Smooth muscle cell (in vitro differentiated cells): ENCODE results near the gene ALDH3A1. TPM values are rescaled to one million over a fixed set of nuclear protein-coding genes. Genes with fewer than 3 reads are reported as not detected.

ENCODE experiments used
- DNase-seq: peaks from one replicate; lab custom pipeline; 2025; ENCODE audit not compliant: unreplicated experiment; lab: John Stamatoyannopoulos, UW
- H2AFZ ChIP-seq: fragments of 200-600 bp; sonication (generic); 2 replicates; pipeline ENCODE4 v1.6.0; 2016; ENCODE audit warnings: antibody characterized with exemption, low read depth, mild to moderate bottlenecking
- H3F3A ChIP-seq: fragments of 200-600 bp; sonication (generic); 2 replicates; pipeline ENCODE4 v1.6.0; 2017; ENCODE audit warnings: antibody characterized with exemption, low read depth
- H3K27ac ChIP-seq: fragments of 200-600 bp; sonication (generic); 2 replicates; pipeline ENCODE4 v1.5.1; 2016; ENCODE audit warnings: low read depth, mild to moderate bottlenecking
- H3K27me3 ChIP-seq: fragments of 200-600 bp; sonication (generic); 2 replicates; pipeline ENCODE4 v1.6.1; 2016; ENCODE audit warnings: low read depth, mild to moderate bottlenecking
- H3K36me3 ChIP-seq: fragments of 200-600 bp; sonication (generic); 2 replicates; pipeline ENCODE4 v1.5.1; 2016; ENCODE audit warnings: low read depth
- H3K4me1 ChIP-seq: fragments of 200-600 bp; sonication (generic); 2 replicates; pipeline ENCODE4 v1.5.1; 2016; ENCODE audit warnings: low read depth
- H3K4me2 ChIP-seq: fragments of 200-600 bp; sonication (generic); 2 replicates; pipeline ENCODE4 v1.6.0; 2016; ENCODE audit warnings: mild to moderate bottlenecking
- H3K4me3 ChIP-seq: fragments of 200-600 bp; sonication (generic); 2 replicates; pipeline ENCODE4 v1.5.1; 2016; ENCODE audit warnings: mild to moderate bottlenecking
- H3K79me2 ChIP-seq: fragments of 200-600 bp; sonication (generic); 2 replicates; pipeline ENCODE4 v1.6.0; 2016; ENCODE audit warnings: low read depth, mild to moderate bottlenecking
- H3K9ac ChIP-seq: fragments of 200-600 bp; sonication (generic); 2 replicates; pipeline ENCODE4 v1.6.0; 2016; ENCODE audit warnings: low read depth
- H3K9me3 ChIP-seq: fragments of 200-600 bp; sonication (generic); replicated peaks from 2 replicates; pipeline ENCODE4 v1.5.1; 2016; ENCODE audit warnings: low read depth
- H4K20me1 ChIP-seq: fragments of 200-600 bp; sonication (generic); 2 replicates; pipeline ENCODE4 v1.6.0; 2016; ENCODE audit warnings: low read depth
- CTCF ChIP-seq: fragments of 200-600 bp; sonication (generic); IDR thresholded peaks from 2 replicates; pipeline ENCODE4 v1.5.1; 2017; ENCODE audit warnings: borderline replicate concordance, mild to moderate bottlenecking, antibody characterized with exemption; ENCODE audit not compliant: insufficient read depth, poor library complexity, severe bottlenecking
- WGBS: methylation state at CpG from one replicate; pipeline ENCODE4 v1.1.7; 2016; ENCODE audit warnings: low lambda C conversion rate; 5-methylcytosine and 5-hydroxymethylcytosine counted together
- polyA plus RNA-seq: library from polyadenylated mRNA; unstranded; fragments of >200 nt; fragmentation: Nextera tagmentation; extraction: Ambion mirVana; gene quantifications from 2 replicates; pipeline ENCODE4 v1.2.1, GENCODE V29; 2016
- total RNA-seq: library from RNA; depleted of rRNA; stranded (reverse); fragments of >200 nt; gene quantifications from 2 replicates; pipeline ENCODE4 v1.2.3, GENCODE V29; 2014

Gene ALDH3A1
- total and polyA plus RNA-seq, 2 experiments from 2014 or later = 0.18 TPM; not detected in 1

GRCh38 chr17:19720631-19721426 lies 27.3 kb downstream of the ALDH3A1 start:
- no peak overlapping the region for H3K4me3 ChIP-seq
- H2AFZ ChIP-seq = no peak overlapping the region
- no peaks in the 10 kb centered on the region for H3K79me2 ChIP-seq
- no peak for TF ChIP-seq CTCF
- H3K36me3 ChIP-seq = no peaks in the 10 kb centered on the region
- no peak overlapping the region for H3K4me2 ChIP-seq
- WGBS = 71% methylated on average over 9 of the region's 9 CpGs
- H3K9ac ChIP-seq = no peak overlapping the region
- no peaks in the 10 kb centered on the region for H3K9me3 ChIP-seq
- no peaks in the 10 kb centered on the region for H3K27me3 ChIP-seq
- DNase-seq = no peak
- H4K20me1 ChIP-seq = no peaks in the 10 kb centered on the region
- peaks cover 5% of the 10 kb centered on the region for H3K4me1 ChIP-seq
- no peak overlapping the region for H3K27ac ChIP-seq
- H3F3A ChIP-seq = no peaks in the 10 kb centered on the region

GRCh38 chr17:19720210-19720475 lies 28.0 kb downstream of the ALDH3A1 start:
- no peak overlapping the region for H3K9ac ChIP-seq
- no peaks in the 10 kb centered on the region for H3K79me2 ChIP-seq
- no peaks in the 10 kb centered on the region for H4K20me1 ChIP-seq
- no peak overlapping the region for H2AFZ ChIP-seq
- peaks cover 5% of the 10 kb centered on the region for H3K4me1 ChIP-seq
- no peak overlapping the region for H3K4me3 ChIP-seq
- no peaks in the 10 kb centered on the region for H3K9me3 ChIP-seq
- H3K4me2 ChIP-seq = no peak overlapping the region
- DNase-seq = no peak
- no peak overlapping the region for H3K27ac ChIP-seq
- WGBS = 99% methylated on average over 5 of the region's 5 CpGs
- no peaks in the 10 kb centered on the region for H3F3A ChIP-seq
- H3K27me3 ChIP-seq = no peaks in the 10 kb centered on the region
- TF ChIP-seq CTCF = no peak
- H3K36me3 ChIP-seq = no peaks in the 10 kb centered on the region

- 96% methylated on average over 23 of the region's 23 CpGs for WGBS
- Histone ChIP-seq H3K27me3 (no peaks in the 10 kb centered on the region), H3K79me2 (no peaks in the 10 kb centered on the region), H3K27ac (no peak overlapping the region), H3K36me3 (no peaks in the 10 kb centered on the region), H3F3A (no peaks in the 10 kb centered on the region), H3K9ac (no peak overlapping the region), H3K4me2 (no peak overlapping the region), H4K20me1 (no peaks in the 10 kb centered on the region), H3K4me3 (no peak overlapping the region), H3K4me1 (peaks cover 5% of the 10 kb centered on the region), H3K9me3 (no peaks in the 10 kb centered on the region), H2AFZ (no peak overlapping the region)
- TF ChIP-seq CTCF = no peak
- DNase-seq = no peak
Measured at GRCh38 chr17:19719355-19720209, 28.5 kb downstream of the ALDH3A1 start.
